ENCODE results near the gene SMG7. TPM values are rescaled to one million over a fixed set of nuclear protein-coding genes. Genes with fewer than 3 reads are reported as not detected.

Gene SMG7
- total RNA-seq, 1 experiment from 2014 or later: 10.5 TPM

- peak; percentile 80 for DNase-seq (ENCODE audit: low read depth)
Observed at GRCh38 chr1:183470147-183470960, 1.9 kb upstream of the SMG7 start.

- DNase-seq (ENCODE audit: low read depth): peak; percentile 81
Observed at GRCh38 chr1:183470961-183471742, 1.1 kb upstream of the SMG7 start.

DNA sequence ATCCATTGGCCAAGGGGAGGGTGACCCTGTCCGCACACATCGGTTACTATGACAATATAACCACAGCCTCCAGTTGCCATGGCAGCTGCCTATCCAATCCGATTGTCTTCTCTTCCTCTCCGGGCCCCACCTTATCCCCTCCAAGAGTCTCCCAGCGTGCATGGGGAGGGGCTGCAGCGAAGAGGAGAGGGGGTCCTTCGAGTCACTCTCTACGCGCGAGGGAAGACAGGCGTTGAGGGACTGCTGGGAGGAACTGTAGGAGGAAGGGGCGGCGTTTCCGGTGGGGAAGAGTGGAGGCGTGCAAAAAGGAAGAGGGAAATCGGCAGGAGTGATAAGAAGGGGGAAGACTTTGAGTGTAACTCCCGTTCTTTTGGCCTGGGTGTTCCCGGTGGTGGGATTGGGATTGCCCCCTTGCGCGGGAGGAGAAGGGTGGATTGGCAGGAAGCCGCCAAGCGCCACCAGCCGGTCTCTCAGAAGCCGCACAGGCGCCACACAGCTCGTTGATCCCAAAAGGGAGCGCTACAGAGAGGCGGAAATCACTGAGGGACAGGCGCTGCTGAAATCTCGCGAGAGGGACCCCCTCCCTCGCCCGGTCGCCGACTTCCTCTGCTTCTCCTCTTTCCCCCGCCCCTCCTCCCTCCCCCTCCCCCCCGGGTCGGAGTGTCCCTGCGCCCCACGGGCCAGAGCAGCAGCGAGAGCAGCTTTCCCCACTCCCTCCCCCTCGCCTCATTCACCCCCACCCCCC is 384 bp upstream of the SMG7 start:
- peak; percentile 93 for DNase-seq (ENCODE audit: low read depth)

GRCh38 chr1:183473217-183473536 is 878 bp downstream of the SMG7 start:
- DNase-seq (ENCODE audit: low read depth): no peak

DNA sequence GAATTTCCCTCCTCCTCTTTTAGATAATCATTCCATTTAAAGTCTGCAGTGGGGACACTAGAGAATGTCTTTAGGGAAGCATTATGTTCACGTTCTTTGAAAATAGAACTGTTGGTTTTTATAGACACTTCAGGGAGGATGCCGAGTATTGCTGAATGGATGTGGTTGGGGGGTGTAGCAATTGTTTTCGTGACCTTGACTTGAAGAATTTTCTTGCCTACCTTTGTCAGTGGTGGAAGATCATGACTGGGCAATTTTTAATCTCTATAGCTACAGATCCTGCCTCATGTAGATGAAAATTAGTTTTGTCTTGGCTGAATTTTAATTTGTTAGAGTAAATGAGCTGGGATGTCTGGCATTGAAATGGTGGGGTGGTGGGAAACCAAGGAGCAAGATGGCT is 3.8 kb downstream of the SMG7 start:
- no peak for DNase-seq (ENCODE audit: low read depth)

DNA sequence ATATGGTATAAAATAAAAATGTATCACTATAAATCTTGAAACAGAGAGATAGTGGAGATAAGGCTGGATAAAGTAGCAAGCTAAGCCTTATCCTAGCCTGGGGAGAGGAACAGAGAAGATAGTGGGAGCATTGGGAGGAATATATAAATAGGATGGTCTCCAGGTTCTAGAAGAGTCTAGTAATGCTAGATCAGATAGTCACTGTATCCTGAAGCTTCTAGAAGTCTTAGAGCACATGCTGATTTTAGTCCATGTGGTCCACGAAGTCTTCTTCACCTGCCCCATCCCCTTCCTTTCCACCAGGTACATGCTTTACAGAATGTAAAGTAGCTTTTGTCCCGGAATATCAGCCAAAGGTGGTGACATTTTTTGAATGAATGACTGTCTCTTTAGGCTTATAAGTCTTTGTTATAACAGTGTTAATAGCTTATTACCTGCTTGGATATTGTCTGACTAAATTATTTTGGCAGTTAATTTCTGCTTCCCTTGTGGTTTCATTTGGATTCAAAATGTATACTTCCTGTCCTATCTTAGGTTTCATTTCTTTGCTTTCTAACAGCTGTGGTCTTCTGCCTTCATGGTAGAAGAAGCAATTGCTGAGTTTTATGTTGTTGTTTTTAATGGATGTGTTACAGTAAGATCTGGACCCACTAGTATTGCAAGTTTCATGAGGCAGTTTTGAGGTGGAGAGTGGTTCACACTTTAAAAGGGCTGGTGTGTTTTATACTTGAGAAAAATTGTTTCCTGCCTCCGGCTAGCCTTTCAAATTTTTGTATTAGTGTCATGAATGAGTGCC is 5.9 kb downstream of the SMG7 start:
- DNase-seq (ENCODE audit: low read depth): no peak

DNA sequence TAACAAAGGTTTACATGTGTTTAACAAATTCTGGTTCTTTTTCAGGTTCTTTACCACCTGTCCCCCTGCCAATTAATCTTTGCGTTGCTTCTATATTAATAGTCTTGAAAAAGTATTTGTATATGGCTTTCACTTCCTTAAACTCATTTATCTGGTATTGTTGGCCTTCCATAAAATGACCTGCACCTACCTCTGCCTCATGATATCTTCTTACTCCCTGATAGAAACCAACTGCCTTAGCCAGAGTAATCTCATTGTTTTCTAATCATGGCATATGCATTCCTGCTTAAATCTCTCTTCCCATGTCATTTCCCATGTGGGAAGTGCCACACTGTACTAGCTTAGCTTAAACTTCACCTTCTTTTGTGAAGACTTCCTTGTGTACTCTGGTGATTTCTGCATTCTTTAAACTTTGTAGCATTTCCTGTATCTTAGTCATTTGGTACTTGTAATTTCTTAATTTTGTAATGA is 8.7 kb downstream of the SMG7 start:
- DNase-seq (ENCODE audit: low read depth): no peak

- DNase-seq (ENCODE audit: low read depth): no peak
Observed at GRCh38 chr1:183483224-183483623, 10.9 kb downstream of the SMG7 start.

GRCh38 chr1:183484254-183484653 is 12.0 kb downstream of the SMG7 start:
- no peak for DNase-seq (ENCODE audit: low read depth)

- no peak for DNase-seq (ENCODE audit: low read depth)
Observed at GRCh38 chr1:183484851-183485250, 12.6 kb downstream of the SMG7 start.

DNA sequence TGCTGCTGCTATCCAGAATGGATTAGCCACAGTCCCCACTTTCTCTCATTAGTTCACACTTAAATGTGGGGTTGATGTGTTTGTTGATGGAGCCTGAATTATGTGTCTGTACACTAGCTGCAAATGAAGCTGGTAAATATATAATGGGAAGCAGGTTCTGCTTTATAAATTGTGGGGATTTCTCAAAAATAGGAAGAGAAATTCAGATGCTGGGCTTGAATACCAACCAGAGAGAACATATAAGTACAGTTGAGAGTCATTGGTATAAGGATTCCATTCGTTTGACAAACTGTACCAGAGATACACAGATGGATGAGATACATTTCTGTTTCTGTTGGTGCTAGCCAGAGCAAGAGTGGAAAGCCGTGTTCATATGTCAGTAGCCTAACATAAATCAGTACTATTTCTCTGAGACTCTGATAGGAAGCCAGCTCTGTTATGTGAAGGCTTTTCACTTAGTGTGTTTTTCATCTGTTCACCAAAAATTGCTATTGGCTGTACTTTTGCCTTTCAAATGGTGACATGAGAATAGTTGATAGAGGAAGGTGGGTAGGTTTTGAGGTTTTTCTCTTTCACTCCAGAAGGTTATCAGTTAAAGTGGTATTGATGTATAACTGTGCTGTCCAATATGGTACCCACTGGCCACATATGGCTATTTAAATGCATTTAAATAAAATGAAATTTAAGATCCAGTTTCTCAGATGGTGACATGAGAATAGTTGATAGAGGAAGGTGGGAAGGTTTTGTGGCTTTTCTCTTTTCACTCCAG is 15.6 kb downstream of the SMG7 start:
- DNase-seq (ENCODE audit: low read depth): no peak

DNA sequence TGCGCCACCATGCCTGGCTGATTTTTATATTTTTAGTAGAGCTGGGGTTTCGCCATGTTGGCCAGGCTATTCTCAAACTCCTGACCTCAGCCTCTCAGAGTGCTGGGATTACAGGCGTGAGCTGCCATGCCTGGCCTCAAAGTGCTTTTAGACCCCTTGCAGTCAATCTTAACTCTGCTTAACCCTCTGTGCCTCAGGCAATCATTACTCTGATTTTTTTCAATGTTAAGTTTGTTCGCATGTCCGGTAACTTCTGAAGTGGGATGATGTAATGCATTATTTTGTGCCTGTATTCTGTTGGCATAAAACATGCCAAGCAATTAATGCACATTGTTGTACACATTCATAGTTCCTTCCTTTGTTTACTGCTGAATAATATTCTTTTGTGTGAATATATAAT is 18.6 kb downstream of the SMG7 start:
- DNase-seq (ENCODE audit: low read depth): no peak

- DNase-seq (ENCODE audit: low read depth): no peak
Observed at GRCh38 chr1:183493540-183494245, 21.4 kb downstream of the SMG7 start.

DNA sequence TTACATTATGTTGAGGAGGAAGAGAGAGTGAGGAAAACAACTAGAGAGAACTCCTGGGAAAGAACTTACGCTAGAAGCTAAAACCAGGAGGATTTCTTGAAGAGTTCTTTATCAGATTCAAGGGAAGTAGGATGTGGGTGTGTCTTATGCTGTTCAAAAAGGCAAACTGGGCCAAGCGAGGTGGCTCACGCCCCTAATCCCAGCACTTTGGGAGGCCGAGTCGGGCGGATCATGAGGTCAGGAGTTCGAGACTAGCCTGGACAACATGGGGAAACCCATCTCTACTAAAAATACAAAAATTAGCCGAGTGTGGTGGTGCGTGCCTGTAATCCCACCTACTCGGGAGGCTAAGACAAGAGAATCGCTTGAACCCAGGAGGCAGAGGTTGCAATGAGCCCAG is 23.1 kb downstream of the SMG7 start:
- no peak for DNase-seq (ENCODE audit: low read depth)

DNA sequence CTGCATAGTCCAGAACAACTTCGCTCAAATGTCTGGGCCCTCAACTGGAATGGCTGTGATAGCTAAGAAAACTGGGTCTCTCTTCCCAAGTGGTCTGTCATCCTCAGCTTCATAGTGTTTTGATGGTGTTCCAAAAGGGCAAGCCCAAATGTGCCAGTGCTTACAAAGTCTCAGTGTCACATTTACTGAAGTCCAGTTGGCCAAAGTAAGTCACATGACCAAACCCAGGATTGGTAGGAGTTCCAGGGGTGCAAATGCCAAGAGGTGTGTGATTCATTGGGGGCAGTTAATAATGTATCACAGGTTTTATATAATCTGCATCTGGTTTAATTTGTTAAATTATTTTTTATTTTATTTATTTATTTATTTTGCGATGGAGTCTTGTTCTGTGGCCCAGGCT is 24.9 kb downstream of the SMG7 start:
- DNase-seq (ENCODE audit: low read depth): no peak

- no peak for DNase-seq (ENCODE audit: low read depth)
Observed at GRCh38 chr1:183498342-183498991, 26.2 kb downstream of the SMG7 start.

DNA sequence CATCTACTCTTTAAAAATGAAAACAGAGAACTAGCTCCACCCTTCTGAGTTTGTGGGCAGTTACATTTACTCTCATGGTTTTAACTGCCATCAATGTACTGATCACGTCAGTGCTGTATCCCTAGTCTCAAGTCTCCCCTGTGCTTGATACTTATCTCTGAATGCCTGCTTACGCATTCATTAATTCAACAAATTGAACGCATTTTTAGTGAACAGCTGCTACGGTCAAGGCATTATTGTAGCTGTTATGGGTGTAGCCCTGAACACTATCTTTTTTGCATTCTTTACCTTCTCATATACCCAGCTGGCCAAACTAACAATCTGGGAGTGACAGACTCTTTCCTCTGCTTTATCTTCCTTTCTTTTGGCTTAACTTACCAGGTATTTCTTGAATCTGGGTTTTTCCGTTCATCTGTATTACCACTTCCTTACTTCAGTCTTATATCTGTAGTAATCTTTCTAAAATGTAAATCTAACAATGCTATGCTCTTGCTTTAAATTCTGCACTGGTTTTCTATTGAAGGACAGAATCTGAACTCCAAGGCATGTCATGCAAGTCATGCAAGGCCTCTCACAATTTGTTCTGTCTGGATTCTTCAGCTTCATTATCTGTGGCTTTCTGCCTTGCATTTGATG is 33.3 kb downstream of the SMG7 start:
- DNase-seq (ENCODE audit: low read depth): no peak

DNA sequence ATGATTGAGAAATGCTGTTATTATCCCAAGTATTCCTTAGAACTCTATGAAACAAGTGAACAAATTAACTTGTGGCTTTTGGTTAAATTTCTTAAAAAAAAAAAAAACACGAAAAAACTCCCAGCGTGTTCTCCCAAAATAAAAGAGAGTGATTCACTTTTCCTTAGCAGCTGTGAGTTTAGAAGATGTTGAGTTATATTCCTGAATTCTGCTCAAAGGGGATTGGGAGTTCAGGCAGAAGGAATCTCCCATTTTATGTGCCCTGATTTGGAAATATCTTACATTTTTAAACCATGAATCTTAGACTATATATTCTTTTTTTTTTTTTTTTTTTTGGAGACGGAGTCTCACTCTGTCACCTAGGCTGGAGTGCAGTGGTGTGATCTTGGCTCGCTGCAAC is 34.3 kb downstream of the SMG7 start:
- no peak for DNase-seq (ENCODE audit: low read depth)

GRCh38 chr1:183508694-183509093 is 36.4 kb downstream of the SMG7 start:
- DNase-seq (ENCODE audit: low read depth): no peak

Data from RPMI7951 (cell line).